ENCODE measurements around the gene KANK3.

The KANK3 gene

GRCh38 chr19:8337728-8338127, 5.3 kb downstream of the KANK3 start:
- DNase-seq (ENCODE audit: low spot score): no peak

- DNase-seq (ENCODE audit: low spot score): no peak
These were observed 6.4 kb downstream of the KANK3 start for GRCh38 chr19:8336660-8337059.

- DNase-seq (ENCODE audit: low spot score): no peak
These were observed 6.9 kb downstream of the KANK3 start for GRCh38 chr19:8336072-8336569.

- DNase-seq (ENCODE audit: low spot score): no peak
These were observed 7.6 kb downstream of the KANK3 start for GRCh38 chr19:8335343-8336071.

GRCh38 chr19:8334458-8335342, 8.4 kb downstream of the KANK3 start:
- DNase-seq (ENCODE audit: low spot score): no peak

GRCh38 chr19:8333767-8334457, 9.2 kb downstream of the KANK3 start:
- DNase-seq (ENCODE audit: low spot score): no peak

GRCh38 chr19:8332976-8333766, 9.9 kb downstream of the KANK3 start:
- no peak for DNase-seq (ENCODE audit: low spot score)

- DNase-seq (ENCODE audit: low spot score): no peak
These were observed 11.7 kb downstream of the KANK3 start for GRCh38 chr19:8331263-8331845.

- no peak for DNase-seq (ENCODE audit: low spot score)
These were observed 13.1 kb downstream of the KANK3 start for GRCh38 chr19:8329996-8330395.

- DNase-seq (ENCODE audit: low spot score): no peak
These were observed 17.6 kb downstream of the KANK3 start for GRCh38 chr19:8325454-8325853.

GRCh38 chr19:8324186-8325050, 18.6 kb downstream of the KANK3 start:
- DNase-seq (ENCODE audit: low spot score): no peak

GRCh38 chr19:8323781-8324185, 19.3 kb downstream of the KANK3 start:
- peak; percentile 38 for DNase-seq (ENCODE audit: low spot score)

- no peak for DNase-seq (ENCODE audit: low spot score)
These were observed 20.4 kb downstream of the KANK3 start for GRCh38 chr19:8322638-8322997.

GRCh38 chr19:8321986-8322637, 20.9 kb downstream of the KANK3 start:
- no peak for DNase-seq (ENCODE audit: low spot score)

GRCh38 chr19:8321067-8321985, 21.7 kb downstream of the KANK3 start, which contains the start of the genes NDUFA7 and RPS28:
TSS of gene NDUFA7 (minus strand) at chr19:8321375. CDS start at chr19:8321358, 17 bp downstream.
TSS of gene RPS28 (plus strand) at chr19:8321496. CDS start at chr19:8321531, 35 bp downstream.
- DNase-seq (ENCODE audit: low spot score): peak; percentile 96

GRCh38 chr19:8320564-8321066, 22.4 kb downstream of the KANK3 start:
- peak; percentile 41 for DNase-seq (ENCODE audit: low spot score)

- no peak for DNase-seq (ENCODE audit: low spot score)
These were observed 23.1 kb downstream of the KANK3 start for GRCh38 chr19:8319807-8320520.

GRCh38 chr19:8318835-8319234, 24.2 kb downstream of the KANK3 start:
- peak; percentile 48 for DNase-seq (ENCODE audit: low spot score)

Data from NAMALWA (cell line).